ENCODE data around the gene CMBL.
"Not testable (repeated sequence)": the region's sequence is repeated elsewhere in the genome, so short reads cannot be mapped to it uniquely, and the experiment has no call there.

CMBL gene

DNA sequence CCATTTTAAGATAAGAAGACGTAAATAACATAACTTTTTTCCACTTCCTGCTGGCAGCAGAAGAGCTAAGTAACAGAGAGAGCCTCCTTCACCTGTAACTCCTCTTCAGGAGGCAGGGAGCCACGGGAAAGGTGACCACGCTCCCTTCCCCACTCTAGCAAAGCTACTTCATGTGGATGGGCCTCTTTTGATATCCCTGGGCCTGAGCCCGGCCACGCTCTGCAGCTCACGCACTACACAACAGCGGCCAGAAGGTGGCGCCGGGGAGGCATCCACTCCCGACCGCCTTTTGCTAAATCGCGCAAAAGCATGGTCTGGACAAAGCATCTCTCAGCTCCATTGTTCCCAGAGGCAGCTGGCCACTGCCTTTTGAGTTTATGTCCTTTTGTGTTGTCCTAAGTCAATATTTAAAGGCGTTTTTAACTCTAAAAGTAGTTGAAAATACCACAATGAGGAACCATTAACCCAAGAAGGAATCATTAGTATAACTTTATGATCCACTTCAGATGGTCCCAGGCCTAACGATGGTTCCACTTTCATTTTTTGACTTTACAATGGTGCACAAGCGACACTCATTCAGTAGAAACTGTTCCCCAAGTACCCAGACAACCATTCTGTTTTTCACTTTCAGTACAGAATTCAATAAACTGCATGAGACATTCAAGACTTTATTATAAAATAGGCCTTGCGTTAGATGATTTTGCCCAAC, 23.6 kb downstream of the CMBL start:
- peak; percentile 40 for DNase-seq

- DNase-seq, result no peak
Observed at GRCh38 chr5:10279925-10280720, 27.6 kb downstream of the CMBL start.

DNA sequence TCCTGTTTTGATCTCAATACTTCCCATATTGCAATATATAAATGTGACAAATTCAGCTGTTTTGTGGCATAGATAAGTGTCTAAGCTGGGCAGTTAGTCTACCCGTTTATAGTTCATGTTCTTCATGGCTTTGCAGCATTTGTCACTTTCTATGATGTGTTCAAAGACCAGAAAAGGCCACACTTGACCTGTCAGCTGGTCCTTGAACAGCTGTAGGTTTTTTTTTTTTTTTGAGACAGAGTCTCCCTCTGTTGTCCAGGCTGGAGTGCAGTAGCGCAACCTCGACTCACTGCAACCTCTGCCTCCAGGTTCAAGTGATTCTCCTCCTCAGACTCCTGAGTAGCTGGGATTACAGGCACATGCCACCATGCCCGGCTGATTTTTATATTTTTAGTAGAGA, 28.4 kb downstream of the CMBL start:
- no peak for DNase-seq

DNA sequence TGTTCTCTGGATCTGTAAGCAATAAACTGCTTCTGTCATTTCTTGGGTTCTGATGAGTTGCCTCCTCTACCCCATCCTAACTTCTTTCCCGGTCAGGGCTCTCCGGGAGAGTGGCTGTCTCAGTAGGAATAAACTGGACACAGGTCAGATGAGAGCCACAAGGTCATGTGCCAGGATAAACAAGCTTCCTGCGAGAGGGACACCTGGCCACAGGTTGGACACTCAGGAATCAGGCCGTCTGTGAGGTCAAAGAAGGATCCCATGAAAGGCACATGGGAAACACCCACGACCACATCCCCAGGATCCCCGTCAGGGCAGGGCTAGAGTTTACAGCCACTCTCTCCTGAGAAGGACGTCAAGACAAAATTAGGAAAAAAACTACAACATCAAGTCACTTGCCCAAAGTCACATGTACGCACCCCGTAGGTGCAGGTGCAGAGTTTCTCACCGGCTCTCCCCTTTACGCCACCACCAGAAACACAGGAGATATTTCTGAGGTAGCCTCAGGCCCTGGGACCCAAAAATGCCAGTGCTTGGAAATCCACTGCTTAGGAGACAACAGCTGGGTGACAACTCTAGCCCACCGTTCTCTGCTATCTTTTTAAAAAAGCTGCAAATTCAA, 28.9 kb downstream of the CMBL start:
- DNase-seq, result no peak

DNA sequence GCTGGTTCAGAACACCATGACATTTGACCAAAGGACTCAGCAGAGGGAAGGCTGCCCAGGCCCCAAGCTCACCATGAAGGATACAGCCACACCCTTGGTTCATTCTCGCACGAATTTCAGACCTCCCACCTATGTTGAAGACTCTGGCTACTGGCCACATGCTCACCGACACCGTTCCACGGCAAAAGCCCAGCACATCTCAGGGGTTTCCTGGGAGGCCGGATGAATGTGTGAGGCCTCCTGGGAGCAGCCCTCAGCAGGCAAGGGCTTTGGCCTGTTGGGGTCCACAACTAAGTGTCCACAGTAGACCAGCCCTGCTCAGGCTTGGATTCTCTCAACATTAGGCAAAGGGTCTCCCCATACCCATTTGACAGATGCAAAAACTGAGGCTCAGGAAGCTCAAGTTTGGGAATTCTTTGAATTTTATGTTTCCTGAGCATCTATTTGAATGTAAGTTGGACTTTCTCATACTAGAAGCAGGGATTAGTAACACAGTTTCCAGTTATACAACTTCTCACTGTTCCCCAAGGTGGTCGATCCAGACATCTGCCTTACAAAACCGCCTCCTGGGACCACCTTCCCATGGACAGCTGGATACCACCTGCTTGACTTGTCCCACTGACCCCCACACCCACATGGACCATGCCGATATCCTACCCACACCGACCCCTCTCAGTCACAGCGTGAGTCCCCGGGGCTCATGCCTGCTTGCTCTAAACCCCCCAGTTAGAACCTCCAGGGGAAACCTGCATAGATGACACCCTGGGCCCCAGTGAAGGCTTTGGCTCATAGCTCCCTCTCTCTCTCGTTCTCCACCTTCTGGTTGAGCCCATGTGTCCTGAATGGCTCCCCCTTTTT, 29.7 kb downstream of the CMBL start:
- DNase-seq, result no peak

GRCh38 chr5:10276691-10277090, 31.0 kb downstream of the CMBL start:
- DNase-seq, result no peak

- DNase-seq, result no peak
Observed at GRCh38 chr5:10275991-10276390, 31.7 kb downstream of the CMBL start.

- DNase-seq, result no peak
Observed at GRCh38 chr5:10275460-10275859, 32.2 kb downstream of the CMBL start.

DNA sequence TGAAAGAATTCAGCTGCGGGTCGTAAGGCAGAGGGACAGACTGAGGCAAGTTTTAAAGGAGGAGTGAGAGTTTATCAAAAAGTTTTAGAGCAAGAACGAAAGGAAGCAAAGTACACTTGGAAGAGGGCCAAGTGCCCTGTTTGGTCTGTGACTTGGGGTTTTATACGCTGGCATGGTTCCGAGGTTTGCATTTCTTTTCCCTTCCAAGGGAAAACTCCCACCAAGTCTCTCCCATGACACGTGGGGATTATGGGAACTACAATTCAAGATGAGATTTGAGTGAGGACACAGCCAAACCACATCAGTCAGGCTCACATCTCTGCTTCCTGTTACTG, 34.9 kb downstream of the CMBL start:
- not testable (repeated sequence) for DNase-seq

DNA sequence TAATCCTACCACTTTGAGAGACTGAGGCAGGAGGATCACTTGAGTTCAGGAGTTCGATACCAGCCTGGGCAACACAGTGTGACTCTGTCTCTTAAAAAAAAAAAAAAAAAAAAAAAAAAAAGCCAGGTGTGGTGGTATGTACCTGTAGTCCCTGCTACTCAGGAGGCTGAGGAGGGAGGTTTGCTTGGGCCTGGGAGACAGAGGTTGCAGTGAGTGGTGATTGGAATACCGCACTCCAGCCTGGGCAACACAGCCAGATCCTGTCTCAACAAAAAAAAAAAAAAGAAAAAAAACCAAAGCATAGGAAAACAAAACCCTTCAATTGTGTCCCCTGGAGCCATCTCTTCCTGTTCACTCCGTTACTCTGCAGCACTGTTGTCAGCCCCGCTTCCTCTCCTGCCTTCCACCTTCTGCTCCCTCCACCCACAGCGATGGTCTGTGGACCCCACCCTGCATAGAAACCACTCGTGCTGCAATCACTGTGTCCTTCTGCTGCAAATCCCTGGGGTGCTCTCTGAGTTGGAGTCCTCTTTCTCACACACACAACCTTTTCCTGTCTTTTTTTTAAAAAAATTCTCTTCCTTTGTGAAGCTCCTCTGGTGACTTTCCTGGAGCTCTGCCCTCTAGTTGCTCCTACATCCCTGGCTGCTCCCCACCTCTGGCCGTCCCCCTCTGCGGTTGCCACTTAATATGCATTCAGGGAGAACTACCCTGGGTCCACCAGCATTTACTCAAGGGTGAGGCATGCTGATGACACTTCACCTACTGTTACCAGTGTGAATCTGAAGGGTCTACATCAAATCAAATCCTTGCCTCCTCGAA, 35.4 kb downstream of the CMBL start:
- no peak for DNase-seq

DNA sequence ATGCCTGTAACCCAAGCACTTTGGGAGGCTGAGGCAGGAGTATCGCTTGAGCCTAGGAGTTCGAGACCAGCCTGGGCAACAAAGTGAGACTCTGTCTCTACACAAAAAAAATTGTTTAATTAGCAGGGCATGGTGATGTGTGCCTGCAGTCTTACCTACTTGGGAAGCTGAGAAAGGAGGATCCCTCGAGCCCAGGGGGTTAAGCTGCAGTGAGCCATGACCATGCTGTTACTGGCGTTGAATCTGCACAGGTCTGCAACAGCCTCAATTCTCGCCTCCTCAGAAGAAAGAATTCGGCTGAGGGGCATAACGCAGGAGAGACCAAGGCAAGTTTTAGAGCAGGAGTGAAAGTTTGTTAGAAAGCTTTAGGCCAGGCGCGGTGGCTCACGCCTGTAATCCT, 39.6 kb downstream of the CMBL start:
- no peak for DNase-seq

DNA sequence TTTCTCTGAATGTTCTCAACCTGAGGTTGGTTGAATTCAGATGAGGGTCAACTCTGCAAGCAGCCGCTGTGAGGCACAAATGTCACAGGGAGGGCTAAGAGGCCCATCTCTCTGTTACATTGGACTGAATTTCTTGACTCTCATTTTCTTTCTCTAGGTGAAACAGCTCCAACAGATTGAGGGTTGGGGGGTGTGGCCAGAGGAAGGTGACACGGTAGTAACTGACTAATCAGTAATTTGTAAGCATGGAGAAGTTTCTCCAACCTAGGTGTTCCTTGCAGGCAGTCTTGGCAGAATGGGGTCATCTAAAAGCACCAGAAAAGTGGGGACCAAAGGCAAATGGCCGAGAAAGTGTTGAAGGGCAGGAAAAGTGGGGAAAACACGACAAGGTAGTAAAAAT, 40.9 kb downstream of the CMBL start:
- DNase-seq, result no peak

DNA sequence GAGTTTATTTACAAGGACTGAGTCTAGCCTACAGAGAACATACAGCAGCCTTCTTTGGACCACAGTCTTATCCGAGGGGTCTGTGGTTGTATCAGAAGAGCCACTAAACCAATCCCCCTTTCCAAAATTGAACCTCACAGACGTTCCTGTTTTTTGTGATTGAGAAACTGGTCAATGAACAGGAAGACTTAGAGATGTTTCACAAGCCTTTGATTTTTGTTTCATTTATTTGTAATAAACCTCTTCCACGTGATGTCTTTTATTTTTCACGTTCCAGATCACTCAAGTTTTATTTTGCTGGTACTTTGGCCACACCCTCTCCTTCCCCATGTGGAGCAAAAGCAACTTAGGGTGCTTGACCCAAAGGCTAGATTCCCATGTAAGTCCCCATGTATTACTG, 41.6 kb downstream of the CMBL start:
- DNase-seq, result no peak

DNA sequence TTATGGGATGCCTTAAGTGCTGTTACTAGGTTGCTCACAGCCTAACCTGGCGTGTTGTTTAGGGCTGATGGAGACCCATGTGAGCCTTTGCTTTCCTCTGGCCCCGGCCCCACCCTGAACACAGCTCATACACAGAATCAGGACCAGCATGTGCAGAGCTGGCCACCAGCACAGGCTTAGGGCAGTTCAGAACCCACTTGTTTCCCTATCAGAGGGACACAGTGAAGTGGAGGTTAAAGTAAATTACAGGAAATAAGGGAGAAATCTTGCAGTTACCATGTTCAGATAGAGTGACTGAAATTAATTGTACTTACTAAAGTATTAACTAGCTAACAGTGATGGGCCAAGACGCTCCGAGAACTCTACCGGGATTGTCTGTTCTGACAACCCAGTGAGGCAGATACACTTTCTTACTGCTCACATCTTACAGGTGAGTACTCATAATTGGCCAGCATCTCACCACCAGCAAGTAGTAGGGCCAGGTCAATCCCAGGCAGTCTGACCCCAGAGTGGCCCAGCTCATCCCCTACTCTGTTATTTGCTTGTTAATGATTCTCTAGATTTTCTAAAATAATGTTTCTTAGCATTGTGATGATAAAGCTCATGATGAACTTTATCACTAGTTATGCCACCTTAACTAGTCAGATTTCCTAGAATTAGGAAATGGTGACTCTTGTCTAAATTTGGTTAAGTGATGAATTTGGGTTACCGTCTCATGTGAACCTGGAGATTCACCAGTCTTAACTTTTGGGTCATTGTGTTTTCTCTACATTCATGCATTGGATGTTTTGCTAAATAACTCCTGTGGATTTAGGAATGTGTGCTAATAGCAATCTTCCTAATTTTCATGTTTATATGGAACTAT, 42.2 kb downstream of the CMBL start:
- DNase-seq, result no peak

DNA sequence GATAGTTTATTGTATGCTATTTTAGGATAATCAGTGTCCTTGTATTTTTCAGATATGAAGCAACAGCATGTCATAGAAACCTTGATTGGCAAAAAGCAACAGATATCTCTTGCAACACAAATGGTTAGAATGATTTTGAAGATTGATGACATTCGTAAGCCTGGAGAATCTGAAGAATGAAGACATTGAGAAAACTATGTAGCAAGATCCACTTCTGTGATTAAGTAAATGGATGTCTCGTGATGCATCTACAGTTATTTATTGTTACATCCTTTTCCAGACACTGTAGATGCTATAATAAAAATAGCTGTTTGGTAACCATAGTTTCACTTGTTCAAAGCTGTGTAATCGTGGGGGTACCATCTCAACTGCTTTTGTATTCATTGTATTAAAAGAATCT, 43.1 kb downstream of the CMBL start:
- DNase-seq, result no peak

- no peak for DNase-seq
Observed at GRCh38 chr5:10262995-10263394, 44.7 kb downstream of the CMBL start.

GRCh38 chr5:10262121-10262774, 45.5 kb downstream of the CMBL start:
- no peak for DNase-seq

DNA sequence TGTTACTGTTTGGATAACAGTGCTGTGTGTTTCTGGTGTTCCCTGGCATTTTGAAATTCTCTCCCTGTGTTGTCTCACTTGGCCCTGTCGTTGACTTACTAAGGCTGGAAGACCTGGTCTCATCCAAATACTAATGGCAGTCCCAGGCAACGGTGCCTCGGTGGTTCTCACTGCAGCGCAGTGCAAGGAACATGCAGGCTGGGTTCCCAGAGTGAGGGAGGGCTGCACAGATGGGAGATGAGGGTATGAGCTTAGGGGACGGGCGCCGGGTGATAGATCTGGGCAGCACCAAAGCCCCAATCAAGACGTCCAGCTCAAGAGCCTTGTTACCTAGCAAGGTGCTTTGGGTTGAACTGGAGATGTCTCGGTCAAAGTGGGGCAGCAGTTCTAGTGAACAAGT, 46.6 kb downstream of the CMBL start:
- no peak for DNase-seq

DNA sequence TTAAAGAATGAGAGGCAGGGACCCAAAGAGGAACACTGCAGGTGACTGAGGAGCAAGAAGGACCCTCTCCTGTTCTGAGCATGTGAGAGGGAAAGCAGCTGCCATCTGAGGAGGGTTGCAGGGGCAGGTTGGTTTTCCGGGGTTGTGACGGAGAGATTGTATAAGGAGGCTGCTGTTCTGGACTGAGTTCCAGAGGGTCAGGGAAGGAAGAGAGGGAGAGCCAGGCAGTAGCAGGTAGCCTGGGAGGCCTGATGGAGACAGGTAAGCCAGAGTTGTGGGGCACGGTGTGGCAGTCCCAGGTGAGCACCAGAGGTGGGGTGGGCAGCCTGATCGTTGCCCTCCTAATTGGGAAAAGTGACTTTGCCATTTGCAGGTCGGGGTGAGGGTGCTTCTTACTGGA, 47.8 kb downstream of the CMBL start:
- DNase-seq, result no peak

DNA sequence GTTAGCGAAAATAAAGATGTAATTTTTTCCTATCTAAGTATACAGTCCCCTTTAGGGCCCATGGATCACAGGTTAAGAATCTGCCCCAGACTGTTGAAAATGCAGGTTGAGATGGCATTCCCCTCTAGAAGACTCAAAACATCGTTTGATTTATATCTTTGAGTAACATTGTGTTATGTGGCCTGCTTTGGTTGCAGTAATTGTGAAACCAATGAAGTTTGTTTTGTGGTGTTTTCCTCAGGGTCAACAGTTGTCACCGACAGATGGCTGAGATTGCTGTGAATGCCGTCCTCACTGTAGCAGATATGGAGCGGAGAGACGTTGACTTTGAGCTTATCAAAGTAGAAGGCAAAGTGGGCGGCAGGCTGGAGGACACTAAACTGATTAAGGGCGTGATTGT, 49.8 kb downstream of the CMBL start:
- no peak for DNase-seq

DNA sequence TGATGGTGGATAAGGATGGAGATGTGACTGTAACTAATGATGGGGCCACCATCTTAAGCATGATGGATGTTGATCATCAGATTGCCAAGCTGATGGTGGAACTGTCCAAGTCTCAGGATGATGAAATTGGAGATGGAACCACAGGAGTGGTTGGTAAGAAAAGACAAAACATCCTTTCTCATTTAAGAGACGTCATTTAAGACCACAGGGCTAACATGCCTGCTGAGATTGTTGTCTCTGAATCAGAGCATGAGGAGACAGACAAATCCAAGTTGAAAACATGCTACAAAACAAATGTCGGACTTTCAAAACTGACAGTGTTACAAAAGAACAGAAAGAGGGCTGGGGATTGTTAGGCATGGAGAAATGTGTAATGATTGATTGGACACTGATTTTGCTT, 53.0 kb downstream of the CMBL start:
- DNase-seq, result no peak

All from NK-92 treated with Interleukin-12 subunit alpha and Interleukin-12 subunit beta, amount 100 ng/mL, for 24 hours (cell line).